GM06990 (cell line): ENCODE data around the gene SNRNP70.

Experiments used
- DNase-seq: peaks from one replicate; pipeline ENCODE4 v3.0.0-alpha.2; 2011; ENCODE audit not compliant: insufficient read length; ENCODE audit errors: extremely low read depth
- H3K27me3 ChIP-seq: replicated peaks from 2 replicates; pipeline ENCODE4 v1.6.0; 2011; ENCODE audit warnings: low read length; ENCODE audit not compliant: control insufficient read depth, insufficient read depth
- H3K36me3 ChIP-seq: 2 replicates; pipeline ENCODE4 v1.5.1; 2011; ENCODE audit warnings: low read length; ENCODE audit not compliant: control insufficient read depth, insufficient read depth
- H3K4me3 ChIP-seq: replicated peaks from 2 replicates; pipeline ENCODE4 v1.5.1; 2011; ENCODE audit warnings: low read depth, mild to moderate bottlenecking, control low read depth, low read length
- TF ChIP-seq, protein P1 (sequence below): IDR thresholded peaks from 2 replicates; pipeline ENCODE4 v1.5.1; 2011; ENCODE audit warnings: low read length, control low read depth, mild to moderate bottlenecking, inconsistent platforms; ENCODE audit not compliant: insufficient read depth, poor library complexity, severe bottlenecking

Gene SNRNP70

DNA sequence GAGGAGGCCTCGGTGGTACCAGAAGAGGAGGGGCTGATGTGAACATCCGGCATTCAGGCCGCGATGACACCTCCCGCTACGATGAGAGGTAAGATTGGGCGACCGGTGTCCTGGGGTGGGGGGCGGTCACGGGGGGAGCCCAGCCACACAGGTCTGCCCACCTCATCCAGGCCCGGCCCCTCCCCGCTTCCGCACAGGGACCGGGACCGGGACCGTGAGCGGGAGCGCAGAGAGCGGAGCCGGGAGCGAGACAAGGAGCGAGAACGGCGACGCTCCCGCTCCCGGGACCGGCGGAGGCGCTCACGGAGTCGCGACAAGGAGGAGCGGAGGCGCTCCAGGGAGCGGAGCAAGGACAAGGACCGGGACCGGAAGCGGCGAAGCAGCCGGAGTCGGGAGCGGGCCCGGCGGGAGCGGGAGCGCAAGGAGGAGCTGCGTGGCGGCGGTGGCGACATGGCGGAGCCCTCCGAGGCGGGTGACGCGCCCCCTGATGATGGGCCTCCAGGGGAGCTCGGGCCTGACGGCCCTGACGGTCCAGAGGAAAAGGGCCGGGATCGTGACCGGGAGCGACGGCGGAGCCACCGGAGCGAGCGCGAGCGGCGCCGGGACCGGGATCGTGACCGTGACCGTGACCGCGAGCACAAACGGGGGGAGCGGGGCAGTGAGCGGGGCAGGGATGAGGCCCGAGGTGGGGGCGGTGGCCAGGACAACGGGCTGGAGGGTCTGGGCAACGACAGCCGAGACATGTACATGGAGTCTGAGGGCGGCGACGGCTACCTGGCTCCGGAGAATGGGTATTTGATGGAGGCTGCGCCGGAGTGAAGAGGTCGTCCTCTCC lies 22.6 kb downstream of the SNRNP70 start:
- peaks cover 43% of the 10 kb centered on the region for H3K36me3 ChIP-seq
- TF ChIP-seq, protein P1, sequence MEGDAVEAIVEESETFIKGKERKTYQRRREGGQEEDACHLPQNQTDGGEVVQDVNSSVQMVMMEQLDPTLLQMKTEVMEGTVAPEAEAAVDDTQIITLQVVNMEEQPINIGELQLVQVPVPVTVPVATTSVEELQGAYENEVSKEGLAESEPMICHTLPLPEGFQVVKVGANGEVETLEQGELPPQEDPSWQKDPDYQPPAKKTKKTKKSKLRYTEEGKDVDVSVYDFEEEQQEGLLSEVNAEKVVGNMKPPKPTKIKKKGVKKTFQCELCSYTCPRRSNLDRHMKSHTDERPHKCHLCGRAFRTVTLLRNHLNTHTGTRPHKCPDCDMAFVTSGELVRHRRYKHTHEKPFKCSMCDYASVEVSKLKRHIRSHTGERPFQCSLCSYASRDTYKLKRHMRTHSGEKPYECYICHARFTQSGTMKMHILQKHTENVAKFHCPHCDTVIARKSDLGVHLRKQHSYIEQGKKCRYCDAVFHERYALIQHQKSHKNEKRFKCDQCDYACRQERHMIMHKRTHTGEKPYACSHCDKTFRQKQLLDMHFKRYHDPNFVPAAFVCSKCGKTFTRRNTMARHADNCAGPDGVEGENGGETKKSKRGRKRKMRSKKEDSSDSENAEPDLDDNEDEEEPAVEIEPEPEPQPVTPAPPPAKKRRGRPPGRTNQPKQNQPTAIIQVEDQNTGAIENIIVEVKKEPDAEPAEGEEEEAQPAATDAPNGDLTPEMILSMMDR, result no peak
- no peak for DNase-seq
- H3K27me3 ChIP-seq, result no peaks in the 10 kb centered on the region
- no peak overlapping the region for H3K4me3 ChIP-seq

DNA sequence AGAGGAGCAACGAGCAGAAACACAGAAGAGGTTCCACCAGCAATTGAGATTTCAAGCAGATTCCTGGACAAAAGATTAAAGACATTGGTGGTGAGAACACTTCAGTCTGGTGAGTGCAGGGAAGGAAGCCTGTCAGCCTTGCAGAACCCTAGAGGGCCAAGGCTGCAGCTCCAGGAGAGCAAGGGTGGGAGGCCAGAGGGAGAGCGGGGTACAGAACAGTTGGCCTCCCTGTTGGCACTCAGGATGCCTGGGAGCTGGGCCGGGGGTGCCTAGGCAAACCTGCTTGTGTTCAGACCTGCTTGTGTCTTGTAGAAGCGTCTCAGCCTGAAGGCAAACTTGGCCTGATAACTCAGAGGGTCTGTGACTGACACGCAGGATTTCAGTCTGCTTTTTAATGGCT lies 23.8 kb downstream of the SNRNP70 start:
- Histone ChIP-seq H3K36me3 (peaks cover 35% of the 10 kb centered on the region), H3K4me3 (no peak overlapping the region), H3K27me3 (no peaks in the 10 kb centered on the region)
- DNase-seq, result no peak
- TF ChIP-seq, protein P1, result no peak

DNA sequence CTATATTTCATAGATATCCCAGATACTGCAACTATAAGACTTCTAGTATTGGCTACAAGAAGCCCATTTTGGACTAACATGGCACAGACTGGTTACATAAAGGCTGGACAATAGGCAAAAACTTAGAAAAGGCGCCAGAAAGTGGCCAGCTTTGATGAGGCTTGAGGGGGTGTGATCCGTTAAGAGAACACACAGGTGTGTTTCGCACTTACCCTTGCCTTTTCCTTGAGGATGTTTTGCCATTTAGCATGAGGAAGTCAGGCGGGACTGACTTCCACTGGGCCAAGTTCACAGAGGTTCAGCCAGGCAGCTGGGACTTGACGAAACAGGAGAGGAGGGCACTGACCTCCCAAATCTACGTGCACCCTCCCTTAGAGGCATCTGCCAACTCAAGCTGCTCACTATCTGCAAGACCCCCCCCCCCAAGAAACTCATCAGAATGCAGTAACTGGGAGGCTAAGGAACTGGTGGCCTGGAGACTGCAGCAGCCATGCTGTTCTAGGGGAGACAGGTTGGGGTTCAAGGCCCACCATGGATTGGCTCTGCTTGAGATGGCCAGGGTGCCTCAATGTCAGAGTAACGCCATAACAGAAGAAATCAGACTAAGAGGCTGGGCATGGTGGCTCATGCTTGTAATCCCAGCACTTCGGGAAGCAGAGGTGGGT lies 24.4 kb downstream of the SNRNP70 start:
- Histone ChIP-seq H3K27me3 (no peaks in the 10 kb centered on the region), H3K36me3 (peaks cover 31% of the 10 kb centered on the region), H3K4me3 (no peak overlapping the region)
- DNase-seq, result no peak
- TF ChIP-seq, protein P1, result no peak

DNA sequence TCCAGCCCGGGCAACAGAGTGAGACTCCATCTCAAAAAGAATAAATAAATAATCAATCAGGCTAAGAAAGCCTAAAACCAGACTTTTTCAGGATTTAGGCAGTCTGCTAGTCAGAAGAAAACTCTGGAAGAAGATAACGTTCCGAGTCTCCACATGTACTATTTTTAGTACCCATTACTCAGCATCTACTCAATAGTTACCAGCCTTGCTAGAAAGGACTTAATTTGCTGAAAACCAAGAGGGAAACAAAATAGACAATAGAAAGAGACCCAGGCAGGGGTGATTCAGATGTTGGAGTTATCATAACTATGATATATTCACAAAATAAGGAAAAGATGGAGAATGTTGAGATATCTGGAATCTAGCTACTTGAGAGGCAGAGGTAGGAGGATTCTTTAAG lies 25.3 kb downstream of the SNRNP70 start:
- DNase-seq, result no peak
- Histone ChIP-seq H3K4me3 (no peak overlapping the region), H3K36me3 (peaks cover 26% of the 10 kb centered on the region), H3K27me3 (no peaks in the 10 kb centered on the region)
- TF ChIP-seq, protein P1, result no peak

DNA sequence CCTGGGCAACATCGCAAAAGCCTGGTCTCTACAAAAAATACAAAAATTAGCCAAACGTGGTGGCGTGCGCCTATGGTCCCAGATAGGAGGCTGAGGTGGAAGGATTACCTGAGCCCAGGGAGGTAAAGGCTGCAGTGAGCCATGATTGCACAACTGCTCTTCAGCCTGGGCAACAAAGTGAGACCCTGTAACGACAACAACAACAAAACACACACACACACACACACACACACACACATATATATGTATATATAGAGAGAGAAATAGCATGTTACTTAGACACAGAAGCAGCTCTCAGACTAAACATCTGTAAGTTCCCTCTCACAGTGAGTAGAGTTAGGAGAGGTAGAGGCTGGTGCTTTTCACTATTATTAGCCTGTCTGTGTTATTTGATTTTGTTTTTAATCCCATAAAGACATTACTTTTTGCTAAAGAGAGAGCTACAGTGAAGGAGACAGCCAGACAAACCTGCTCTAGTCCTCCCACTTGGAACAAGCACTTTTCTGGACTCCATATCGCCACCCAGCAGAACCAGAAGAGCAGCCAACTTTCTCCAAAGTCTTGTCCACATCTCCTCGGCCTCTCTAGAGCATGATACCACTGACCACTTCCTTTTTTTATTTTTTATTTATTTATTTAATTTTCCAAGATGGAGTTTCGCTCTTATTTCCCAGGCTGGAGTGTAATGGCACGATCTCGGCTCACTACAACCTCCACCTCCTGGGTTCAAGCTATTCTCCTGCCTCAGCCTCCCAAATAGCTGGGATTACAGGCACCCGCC lies 26.2 kb downstream of the SNRNP70 start:
- TF ChIP-seq, protein P1, result no peak
- Histone ChIP-seq H3K27me3 (no peaks in the 10 kb centered on the region), H3K36me3 (peaks cover 23% of the 10 kb centered on the region), H3K4me3 (no peak overlapping the region)
- DNase-seq, result no peak
